Coronary artery (tissue), 2 donors: ENCODE results near the gene PDE8A.

Experiments
- DNase-seq: peaks from one replicate; pipeline ENCODE4 v3.0.0-alpha.2; 2017; ENCODE audit warnings: low spot score
- H3K27ac ChIP-seq, 2 donors: fragments of 200-600 bp; sonication (generic); one replicate each; pipeline ENCODE4 v1.5.1; 2016 to 2019
- H3K4me3 ChIP-seq: fragments of 200-600 bp; sonication (generic); 2 replicates; pipeline ENCODE4 v1.5.1; 2016; ENCODE audit warnings: mild to moderate bottlenecking, moderate library complexity
- TF ChIP-seq, protein P1 (sequence below): fragments of 200-600 bp; sonication (generic); IDR thresholded peaks from one replicate; pipeline ENCODE4 v1.5.1; 2019; ENCODE audit warnings: antibody characterized with exemption

The PDE8A gene

GRCh38 chr15:84961707-84962106 is 19.9 kb upstream of the PDE8A start:
- TF ChIP-seq, protein P1, sequence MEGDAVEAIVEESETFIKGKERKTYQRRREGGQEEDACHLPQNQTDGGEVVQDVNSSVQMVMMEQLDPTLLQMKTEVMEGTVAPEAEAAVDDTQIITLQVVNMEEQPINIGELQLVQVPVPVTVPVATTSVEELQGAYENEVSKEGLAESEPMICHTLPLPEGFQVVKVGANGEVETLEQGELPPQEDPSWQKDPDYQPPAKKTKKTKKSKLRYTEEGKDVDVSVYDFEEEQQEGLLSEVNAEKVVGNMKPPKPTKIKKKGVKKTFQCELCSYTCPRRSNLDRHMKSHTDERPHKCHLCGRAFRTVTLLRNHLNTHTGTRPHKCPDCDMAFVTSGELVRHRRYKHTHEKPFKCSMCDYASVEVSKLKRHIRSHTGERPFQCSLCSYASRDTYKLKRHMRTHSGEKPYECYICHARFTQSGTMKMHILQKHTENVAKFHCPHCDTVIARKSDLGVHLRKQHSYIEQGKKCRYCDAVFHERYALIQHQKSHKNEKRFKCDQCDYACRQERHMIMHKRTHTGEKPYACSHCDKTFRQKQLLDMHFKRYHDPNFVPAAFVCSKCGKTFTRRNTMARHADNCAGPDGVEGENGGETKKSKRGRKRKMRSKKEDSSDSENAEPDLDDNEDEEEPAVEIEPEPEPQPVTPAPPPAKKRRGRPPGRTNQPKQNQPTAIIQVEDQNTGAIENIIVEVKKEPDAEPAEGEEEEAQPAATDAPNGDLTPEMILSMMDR: no peak
- no peak for DNase-seq
- Histone ChIP-seq H3K4me3 (no peak overlapping the region), H3K27ac (no peak overlapping the region)

DNA sequence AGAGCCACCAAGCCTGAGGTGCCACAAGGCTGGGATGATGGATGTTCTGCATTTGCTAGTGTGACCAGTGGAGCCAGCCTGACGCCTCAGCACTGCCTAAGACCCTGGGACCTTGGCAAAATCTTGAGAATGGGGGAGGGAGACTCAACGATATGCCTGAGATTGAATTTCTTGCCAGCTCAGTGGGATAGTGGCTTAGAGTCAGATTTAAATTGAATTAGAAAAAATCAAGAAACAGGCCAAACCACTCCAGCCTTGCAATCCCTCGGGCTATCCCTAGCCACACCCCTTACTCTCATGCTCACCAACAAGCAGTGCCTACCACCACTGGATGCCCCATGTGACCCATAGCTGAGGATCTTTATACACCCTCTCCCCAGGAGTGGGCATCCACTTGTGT is 18.7 kb upstream of the PDE8A start:
- H3K27ac ChIP-seq: no peak overlapping the region
- H3K4me3 ChIP-seq: no peak overlapping the region
- no peak for DNase-seq
- TF ChIP-seq, protein P1: no peak

GRCh38 chr15:84967380-84967779 is 14.3 kb upstream of the PDE8A start:
- Histone ChIP-seq H3K4me3 (no peak overlapping the region), H3K27ac (no peak overlapping the region)
- DNase-seq: peak; percentile 38
- TF ChIP-seq, protein P1: no peak

GRCh38 chr15:84968301-84968700 is 13.4 kb upstream of the PDE8A start:
- TF ChIP-seq, protein P1: no peak
- DNase-seq: no peak

GRCh38 chr15:84969257-84969656 is 12.4 kb upstream of the PDE8A start:
- TF ChIP-seq, protein P1: no peak
- H3K4me3 ChIP-seq: no peak overlapping the region
- DNase-seq: no peak
- no peak overlapping the region for H3K27ac ChIP-seq

More at GRCh38 chr15:84968301-84968700, 13.4 kb upstream of the PDE8A start:
- H3K27ac ChIP-seq: no peak overlapping the region
- H3K4me3 ChIP-seq: no peak overlapping the region

DNA sequence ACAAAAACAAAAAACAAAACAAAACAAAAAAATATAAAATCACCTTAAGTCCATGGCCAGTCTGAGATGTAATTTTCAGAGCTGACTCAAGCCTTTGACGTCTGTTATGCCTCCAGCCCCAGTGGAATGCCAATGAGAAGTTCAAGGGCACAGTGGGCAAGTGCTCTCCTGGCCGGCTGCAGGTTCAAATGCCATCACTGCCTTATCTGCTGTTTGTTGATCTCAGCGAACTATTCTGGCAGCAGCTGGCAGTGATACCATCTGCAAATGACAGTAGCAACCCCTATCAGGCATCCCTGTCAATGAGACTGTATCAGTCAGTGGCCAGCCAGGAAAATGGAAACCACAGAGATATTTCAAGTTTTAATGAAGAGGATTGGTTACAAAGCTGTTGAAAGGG is 10.8 kb upstream of the PDE8A start:
- Histone ChIP-seq H3K4me3 (no peak overlapping the region), H3K27ac (no peak overlapping the region)
- DNase-seq: no peak
- TF ChIP-seq, protein P1: no peak

GRCh38 chr15:84973492-84974460 is 7.9 kb upstream of the PDE8A start:
- TF ChIP-seq, protein P1: no peak
- no peak for DNase-seq
- Histone ChIP-seq H3K4me3 (no peak overlapping the region), H3K27ac (no peak overlapping the region)
